ENCODE data around the gene MOV10. TPM values are rescaled to one million over a fixed set of nuclear protein-coding genes. Genes with fewer than 3 reads are reported as not detected.

Gene MOV10
- total RNA-seq, 1 donor from 2014 or later, result 36.4 TPM

- no peak for TF ChIP-seq CTCF (IDR thresholded peaks at IDR 0.05)
- no peaks in the 10 kb centered on the region for H3K36me3 Mint-ChIP-seq (ENCODE audit: low read depth)
- no peaks in the 10 kb centered on the region for H3K9me3 Mint-ChIP-seq
- H3K27ac Mint-ChIP-seq, result no peak overlapping the region
- ChIA-PET POLR2A (interaction anchor here (0.6 to 2.4 kb wide), 5 partner anchors 66 to 317 kb away, joined by 3 to 11 read pairs (median 3); partner anchors contain the start of genes CAPZA1 and ST7L), CTCF (interaction anchor here (1.0 to 6.5 kb wide), 11 partner anchors 9 to 350 kb away, joined by 3 to 50 read pairs (median 5); partner anchors contain the start of genes MOV10 and ST7L)
- DNase-seq (no peak), ATAC-seq (ENCODE audit: low read depth) (no peak)
- H3K4me3 Mint-ChIP-seq, result peak overlapping the region; percentile 82
- peaks cover 38% of the 10 kb centered on the region for H3K4me1 Mint-ChIP-seq
- intact Hi-C loops (cut with micrococcal nuclease), result loop anchor here (10.0 kb wide), 1 partner anchor 53 kb away; no protein-coding TSS in a partner anchor
- no peaks in the 10 kb centered on the region for H3K27me3 Mint-ChIP-seq
Observed at GRCh38 chr1:112708002-112708448, 33.6 kb downstream of the MOV10 start.

GRCh38 chr1:112708489-112708888 lies 34.0 kb downstream of the MOV10 start:
- H3K27ac Mint-ChIP-seq, result no peak overlapping the region

DNA sequence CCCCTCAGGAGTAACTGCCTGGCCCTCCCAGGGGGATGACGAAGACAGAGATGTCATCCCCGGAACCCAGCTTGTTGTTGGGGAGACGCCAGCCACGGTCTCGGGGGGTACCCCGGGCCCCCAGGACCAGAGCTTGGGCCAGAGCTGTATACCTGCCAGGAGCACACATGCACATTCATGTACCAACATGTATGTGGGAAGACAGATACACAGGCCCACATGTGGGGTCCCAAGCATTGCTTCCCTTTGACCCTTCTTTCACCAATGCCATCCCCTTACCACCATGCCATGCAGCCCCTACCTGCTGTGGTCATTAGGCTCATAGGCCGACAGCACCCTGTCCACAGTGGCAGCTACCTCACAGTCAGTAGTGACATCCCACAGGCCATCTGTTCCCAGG lies 35.7 kb downstream of the MOV10 start:
- CTCF ChIA-PET, result interaction anchor here (3.7 to 6.5 kb wide), 3 partner anchors 36 to 319 kb away, joined by 18 to 50 read pairs (median 48); partner anchors contain the start of gene MOV10
- Mint-ChIP-seq H3K27ac (no peak overlapping the region), H3K27me3 (no peaks in the 10 kb centered on the region), H3K4me3 (no peak overlapping the region), H3K4me1 (peaks cover 35% of the 10 kb centered on the region), H3K36me3 (ENCODE audit: low read depth) (no peaks in the 10 kb centered on the region), H3K9me3 (no peaks in the 10 kb centered on the region)
- TF ChIP-seq CTCF (IDR thresholded peaks at IDR 0.05), result no peak
- intact Hi-C loops (cut with micrococcal nuclease), result loop anchor here (10.0 kb wide), 1 partner anchor 1215 kb away; the partner anchor contains the start of gene HIPK1
- ATAC-seq (ENCODE audit: low read depth) (no peak), DNase-seq (no peak)
- POLR2A ChIA-PET, result interaction anchor here (1.4 to 2.4 kb wide), 2 partner anchors 36 to 319 kb away, joined by 4 to 11 read pairs; partner anchors contain the start of gene MOV10

More at GRCh38 chr1:112708489-112708888, 34.0 kb downstream of the MOV10 start:
- H3K36me3 Mint-ChIP-seq (ENCODE audit: low read depth), result no peaks in the 10 kb centered on the region
- ChIA-PET CTCF (interaction anchor here (1.0 to 6.5 kb wide), 11 partner anchors 8 to 350 kb away, joined by 3 to 50 read pairs (median 5); partner anchors contain the start of genes MOV10 and ST7L), POLR2A (interaction anchor here (0.6 to 2.4 kb wide), 4 partner anchors 9 to 317 kb away, joined by 3 to 11 read pairs (median 5); partner anchors contain the start of genes CAPZA1 and ST7L)
- no peak for TF ChIP-seq CTCF (IDR thresholded peaks at IDR 0.05)
- DNase-seq (no peak), ATAC-seq (ENCODE audit: low read depth) (no peak)
- no peaks in the 10 kb centered on the region for H3K9me3 Mint-ChIP-seq
- H3K4me3 Mint-ChIP-seq, result no peak overlapping the region
- intact Hi-C loops (cut with micrococcal nuclease), result loop anchor here (10.0 kb wide), 1 partner anchor 54 kb away; no protein-coding TSS in a partner anchor
- no peaks in the 10 kb centered on the region for H3K27me3 Mint-ChIP-seq
- H3K4me1 Mint-ChIP-seq, result peaks cover 37% of the 10 kb centered on the region

GRCh38 chr1:112710586-112710985 lies 36.1 kb downstream of the MOV10 start:
- Mint-ChIP-seq H3K4me1 (peaks cover 33% of the 10 kb centered on the region), H3K27ac (no peak overlapping the region), H3K4me3 (no peak overlapping the region), H3K36me3 (ENCODE audit: low read depth) (no peaks in the 10 kb centered on the region), H3K27me3 (no peaks in the 10 kb centered on the region), H3K9me3 (no peaks in the 10 kb centered on the region)
- CTCF ChIA-PET, result interaction anchor here (3.7 to 6.5 kb wide), 3 partner anchors 36 to 319 kb away, joined by 18 to 50 read pairs (median 48); partner anchors contain the start of gene MOV10
- intact Hi-C loops (cut with micrococcal nuclease), result loop anchor here (10.0 kb wide), 1 partner anchor 1214 kb away; the partner anchor contains the start of gene HIPK1
- DNase-seq (no peak), ATAC-seq (ENCODE audit: low read depth) (no peak)
- POLR2A ChIA-PET, result no interaction called here
- TF ChIP-seq CTCF (IDR thresholded peaks at IDR 0.05), result no peak

- peaks cover 33% of the 10 kb centered on the region for H3K4me1 Mint-ChIP-seq
- H3K4me3 Mint-ChIP-seq, result no peak overlapping the region
- no peak for ATAC-seq (ENCODE audit: low read depth)
- no peak for DNase-seq
- intact Hi-C loops (cut with micrococcal nuclease), result loop anchor here (10.0 kb wide), 1 partner anchor 1214 kb away; the partner anchor contains the start of gene HIPK1
- H3K36me3 Mint-ChIP-seq (ENCODE audit: low read depth), result no peaks in the 10 kb centered on the region
- no peak overlapping the region for H3K27ac Mint-ChIP-seq
- H3K27me3 Mint-ChIP-seq, result no peaks in the 10 kb centered on the region
- TF ChIP-seq CTCF (IDR thresholded peaks at IDR 0.05), result no peak
- ChIA-PET CTCF (interaction anchor here (4.8 to 6.5 kb wide), 2 partner anchors 209 to 320 kb away, joined by 48 to 50 read pairs; no protein-coding TSS in a partner anchor), POLR2A (no interaction called here)
- no peaks in the 10 kb centered on the region for H3K9me3 Mint-ChIP-seq
Observed at GRCh38 chr1:112711041-112711440, 36.6 kb downstream of the MOV10 start.
